SK-N-SH treated with all-trans-retinoic acid at 6 μM for 48 hours (cell line): Measurements from ENCODE around the gene WDR59.

Source experiments
- BACH2 ChIP-seq: fragments of 250-450 bp; sonication (Bioruptor Pico); IDR thresholded peaks from 2 replicates; pipeline ENCODE4 v1.9.0; 2021; ENCODE audit warnings: mild to moderate bottlenecking, borderline replicate concordance
- OSR1 ChIP-seq: fragments of 250-450 bp; sonication (Bioruptor Pico); IDR thresholded peaks from 2 replicates; pipeline ENCODE4 v1.8.0; 2022; ENCODE audit warnings: moderate library complexity, mild to moderate bottlenecking, inconsistent platforms
- PATZ1 ChIP-seq: fragments of 250-450 bp; sonication (Bioruptor Pico); IDR thresholded peaks from 2 replicates; pipeline ENCODE4 v1.8.0; 2020; ENCODE audit warnings: mild to moderate bottlenecking, moderate library complexity, borderline replicate concordance
- PPARA ChIP-seq: fragments of 250-450 bp; sonication (Bioruptor Pico); IDR thresholded peaks from 2 replicates; pipeline ENCODE4 v1.5.0; 2020; ENCODE audit warnings: mild to moderate bottlenecking, borderline replicate concordance
- TSHZ2 ChIP-seq: fragments of 250-450 bp; sonication (Bioruptor Pico); IDR thresholded peaks from 2 replicates; pipeline ENCODE4 v1.5.0; 2020; ENCODE audit warnings: mild to moderate bottlenecking, moderate library complexity
- ZFP30 ChIP-seq: fragments of 450-650 bp; formaldehyde crosslinking; IDR thresholded peaks from 2 replicates; pipeline ENCODE4 v1.5.0; 2022; ENCODE audit warnings: mild to moderate bottlenecking, moderate library complexity
- ZNF565 ChIP-seq: fragments of 450-650 bp; formaldehyde crosslinking; conservative IDR thresholded peaks from 2 replicates; pipeline ENCODE4 v1.5.0; 2020; ENCODE audit warnings: low read depth, mild to moderate bottlenecking, moderate library complexity
- ZNF70 ChIP-seq: fragments of 450-650 bp; formaldehyde crosslinking; IDR thresholded peaks from 2 replicates; pipeline ENCODE4 v1.5.0; 2020; ENCODE audit warnings: mild to moderate bottlenecking, moderate library complexity

GRCh38 chr16:74942977-74943918 is 41.7 kb downstream of the WDR59 start:
- TF ChIP-seq ZFP30 (CRISPR knock-in tag) (no peak), PATZ1 (no peak), ZNF565 (CRISPR knock-in tag) (no peak), BACH2 (no peak), PPARA (CRISPR knock-in tag) (no peak), OSR1 (no peak), ZNF70 (CRISPR knock-in tag) (no peak), TSHZ2 (no peak)
